Vagina (tissue), 2 donors: ENCODE results near the gene SNX27. TPM values are rescaled to one million over a fixed set of nuclear protein-coding genes. Genes with fewer than 3 reads are reported as not detected.

Experiments used
- DNase-seq, 2 donors: peaks; one replicate each; pipeline ENCODE4 v3.0.0-alpha.2; 2017; ENCODE audit errors: extremely low spot score in 2 of 2
- H3K27ac ChIP-seq: fragments of 200-600 bp; sonication (generic); one replicate; pipeline ENCODE4 v1.5.1; 2019
- H3K27me3 ChIP-seq: fragments of 200-600 bp; sonication (generic); one replicate; pipeline ENCODE4 v1.5.1; 2019
- H3K36me3 ChIP-seq, 2 donors: fragments of 200-600 bp; sonication (generic); one replicate each; pipeline ENCODE4 v1.5.1; 2017 to 2019
- H3K4me1 ChIP-seq: fragments of 200-600 bp; sonication (generic); one replicate; pipeline ENCODE4 v1.5.1; 2019
- H3K4me3 ChIP-seq, 2 donors: fragments of 200-600 bp; sonication (generic); 1 replicate in 1 of 2; 2 replicates in 1 of 2; pipeline ENCODE4 v1.5.1; 2016 to 2019
- H3K9me3 ChIP-seq: fragments of 200-600 bp; sonication (generic); one replicate; pipeline ENCODE4 v1.5.1; 2019
- POLR2A ChIP-seq, 2 donors: fragments of 450-650 bp; IDR thresholded peaks; one replicate each; pipeline ENCODE4 v1.6.1; 2017; ENCODE audit warnings: antibody characterized with exemption in 2 of 2, mild to moderate bottlenecking in 2 of 2, moderate library complexity in 2 of 2
- POLR2AphosphoS5 ChIP-seq, 2 donors: sonication (generic); formaldehyde crosslinking; IDR thresholded peaks; one replicate each; pipeline ENCODE4 v1.9.0; 2017; ENCODE audit warnings: antibody characterized with exemption in 2 of 2, mild to moderate bottlenecking in 2 of 2, low read depth in 1 of 2; ENCODE audit not compliant: insufficient read depth in 1 of 2
- intact Hi-C: fragments of 100-400 bp; cut with DNase I; formaldehyde crosslinking; loops from one replicate; pipeline ENCODE4 v1.15.1; 2023
- total RNA-seq: library from RNA; depleted of rRNA; stranded (reverse); fragments of >200 nt; gene quantifications from one replicate; pipeline ENCODE4 v1.2.3, GENCODE V29; 2016
- TF ChIP-seq, protein P1 (sequence below), 3 experiments: fragments of 450-650 bp in 2 of 3; fragments of 200-600 bp in 1 of 3; sonication (generic) in 1 of 3; IDR thresholded peaks; one replicate each; pipeline ENCODE4 v1.5.1; 2017 to 2019; ENCODE audit warnings: antibody characterized with exemption in 3 of 3, mild to moderate bottlenecking in 2 of 3, moderate library complexity in 2 of 3

Gene SNX27
- total RNA-seq, 1 donor from 2014 or later, result 50.6 TPM

DNA sequence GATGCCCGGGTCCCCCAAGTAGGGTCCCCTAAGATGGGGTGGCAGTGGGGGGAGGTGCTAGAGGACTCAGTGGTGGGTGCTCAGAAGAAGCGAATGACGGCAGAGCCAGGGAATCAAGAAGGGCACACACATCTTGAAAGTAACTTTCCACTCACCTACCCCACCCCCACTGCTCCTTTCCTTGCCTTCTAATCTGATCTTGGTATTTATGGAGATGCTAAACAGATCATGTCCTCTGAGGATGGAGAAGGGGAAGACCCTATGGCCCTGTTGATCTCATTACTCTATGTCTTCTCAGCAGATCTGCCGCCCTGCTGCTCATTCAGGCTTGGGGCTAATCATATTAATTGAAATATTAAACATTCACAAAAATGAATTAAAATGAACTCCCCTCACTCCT is 106.8 kb downstream of the SNX27 start:
- no peak for DNase-seq
- H3K9me3 ChIP-seq, result no peaks in the 10 kb centered on the region
- no peak overlapping the region for H3K27ac ChIP-seq
- no peaks in the 10 kb centered on the region for H3K27me3 ChIP-seq
- TF ChIP-seq, protein P1, sequence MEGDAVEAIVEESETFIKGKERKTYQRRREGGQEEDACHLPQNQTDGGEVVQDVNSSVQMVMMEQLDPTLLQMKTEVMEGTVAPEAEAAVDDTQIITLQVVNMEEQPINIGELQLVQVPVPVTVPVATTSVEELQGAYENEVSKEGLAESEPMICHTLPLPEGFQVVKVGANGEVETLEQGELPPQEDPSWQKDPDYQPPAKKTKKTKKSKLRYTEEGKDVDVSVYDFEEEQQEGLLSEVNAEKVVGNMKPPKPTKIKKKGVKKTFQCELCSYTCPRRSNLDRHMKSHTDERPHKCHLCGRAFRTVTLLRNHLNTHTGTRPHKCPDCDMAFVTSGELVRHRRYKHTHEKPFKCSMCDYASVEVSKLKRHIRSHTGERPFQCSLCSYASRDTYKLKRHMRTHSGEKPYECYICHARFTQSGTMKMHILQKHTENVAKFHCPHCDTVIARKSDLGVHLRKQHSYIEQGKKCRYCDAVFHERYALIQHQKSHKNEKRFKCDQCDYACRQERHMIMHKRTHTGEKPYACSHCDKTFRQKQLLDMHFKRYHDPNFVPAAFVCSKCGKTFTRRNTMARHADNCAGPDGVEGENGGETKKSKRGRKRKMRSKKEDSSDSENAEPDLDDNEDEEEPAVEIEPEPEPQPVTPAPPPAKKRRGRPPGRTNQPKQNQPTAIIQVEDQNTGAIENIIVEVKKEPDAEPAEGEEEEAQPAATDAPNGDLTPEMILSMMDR (IDR thresholded peaks at IDR 0.05), result no peak
- TF ChIP-seq POLR2AphosphoS5 (IDR thresholded peaks at IDR 0.05; ENCODE audit: insufficient read depth in 1 of 2, low read depth in 1 of 2) (no peak), POLR2A (IDR thresholded peaks at IDR 0.05) (no peak)
- H3K4me1 ChIP-seq, result peaks cover 33% of the 10 kb centered on the region
- no peaks in the 10 kb centered on the region for H3K36me3 ChIP-seq
- no peak overlapping the region for H3K4me3 ChIP-seq
- intact Hi-C loops, result no loop called here

DNA sequence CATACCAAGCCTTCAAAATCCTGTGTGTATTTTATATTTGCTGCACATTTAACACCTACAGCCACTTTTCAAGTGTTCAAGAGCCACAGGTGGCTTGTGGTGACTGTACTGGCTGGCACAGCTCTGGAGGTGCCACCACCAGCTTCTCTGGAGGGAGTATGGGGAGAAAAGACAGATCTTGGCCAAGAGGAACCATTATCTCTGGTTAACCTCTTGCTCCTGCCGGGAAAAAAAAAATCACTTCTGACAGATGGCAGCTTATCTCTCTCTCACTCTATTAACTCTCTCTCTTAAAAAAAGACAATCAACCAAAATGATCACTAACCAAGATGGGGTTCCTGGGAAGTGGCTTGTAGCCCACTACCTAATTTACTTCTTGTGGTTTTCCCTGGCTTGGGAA is 108.3 kb downstream of the SNX27 start:
- intact Hi-C loops, result no loop called here
- H3K4me1 ChIP-seq, result peaks cover 33% of the 10 kb centered on the region
- peak overlapping the region; percentile 58 for H3K27ac ChIP-seq
- H3K4me3 ChIP-seq, result peak overlapping the region; percentile 46 to 54
- no peak for DNase-seq
- H3K9me3 ChIP-seq, result no peaks in the 10 kb centered on the region
- TF ChIP-seq POLR2AphosphoS5 (IDR thresholded peaks at IDR 0.05; ENCODE audit: insufficient read depth in 1 of 2, low read depth in 1 of 2) (no peak), POLR2A (IDR thresholded peaks at IDR 0.05) (no peak)
- TF ChIP-seq, protein P1 (IDR thresholded peaks at IDR 0.05), result no peak
- H3K36me3 ChIP-seq, result no peaks in the 10 kb centered on the region
- no peaks in the 10 kb centered on the region for H3K27me3 ChIP-seq

GRCh38 chr1:151720554-151720953 is 108.7 kb downstream of the SNX27 start:
- intact Hi-C loops, result no loop called here
- H3K9me3 ChIP-seq, result no peaks in the 10 kb centered on the region
- H3K4me3 ChIP-seq, result peak overlapping the region; percentile 46 to 54
- no peak for DNase-seq
- H3K4me1 ChIP-seq, result peaks cover 33% of the 10 kb centered on the region
- TF ChIP-seq POLR2A (IDR thresholded peaks at IDR 0.05), result no peak
- TF ChIP-seq, protein P1 (IDR thresholded peaks at IDR 0.05), result no peak
- no peak for TF ChIP-seq POLR2AphosphoS5 (IDR thresholded peaks at IDR 0.05; ENCODE audit: insufficient read depth in 1 of 2, low read depth in 1 of 2)
- no peaks in the 10 kb centered on the region for H3K36me3 ChIP-seq
- H3K27me3 ChIP-seq, result no peaks in the 10 kb centered on the region
- H3K27ac ChIP-seq, result peak overlapping the region; percentile 58

DNA sequence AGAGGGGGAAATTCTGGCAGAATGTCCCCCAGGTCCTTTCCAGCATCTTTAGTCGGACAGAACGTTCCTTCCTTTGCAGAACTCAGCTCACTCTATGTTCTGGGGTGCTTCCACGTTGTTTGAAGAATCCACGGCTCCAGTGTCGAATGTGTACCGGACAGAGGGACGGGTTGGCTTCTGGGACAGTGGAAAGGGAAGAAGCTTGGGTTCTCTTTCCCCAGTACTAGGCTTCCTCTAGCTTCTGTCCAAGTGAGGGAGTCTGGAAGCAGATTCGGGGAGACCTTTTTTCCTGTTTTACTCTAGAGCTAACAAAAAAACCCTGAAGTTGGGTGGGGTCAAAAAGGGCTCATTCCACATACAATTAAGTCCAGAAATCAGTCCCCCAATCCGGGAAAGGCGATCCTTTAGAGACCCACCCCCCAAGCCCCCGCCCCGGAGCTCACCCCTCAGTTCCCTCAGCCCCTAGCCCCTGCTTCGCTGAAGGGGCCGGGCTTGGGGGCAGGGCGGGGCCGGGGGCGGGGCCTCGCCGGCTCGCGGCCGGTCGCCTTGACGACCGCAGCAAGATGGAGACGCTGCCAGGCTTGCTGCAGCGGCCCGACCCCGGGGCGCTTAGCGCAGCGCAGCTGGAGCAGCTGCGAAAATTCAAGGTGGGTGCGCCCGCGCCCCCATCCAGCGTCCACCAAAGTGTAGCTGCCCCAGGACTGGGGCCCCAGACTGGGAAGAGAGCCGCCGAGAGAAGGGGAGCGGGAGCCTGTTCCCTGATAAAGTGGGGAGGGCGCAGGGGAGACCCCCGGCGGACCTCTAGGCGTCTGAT is 109.3 kb downstream of the SNX27 start, which contains the start of gene RIIAD1:
RIIAD1 (plus strand) TSS at position 549 of the 814 bp plus-strand sequence; CDS start at position 564, 15 bp downstream.
- no peak for DNase-seq
- peak within 1 kb of the TSS; percentile 46 to 54 for H3K4me3 ChIP-seq
- TF ChIP-seq POLR2A (IDR thresholded peaks at IDR 0.05) (no peak), POLR2AphosphoS5 (IDR thresholded peaks at IDR 0.05; ENCODE audit: insufficient read depth in 1 of 2, low read depth in 1 of 2) (no peak)
- TF ChIP-seq, protein P1 (IDR thresholded peaks at IDR 0.05), result no peak
- intact Hi-C loops, result no loop called here
- H3K36me3 ChIP-seq, result no peaks in the 10 kb centered on the region
- no peaks in the 10 kb centered on the region for H3K27me3 ChIP-seq
- no peaks in the 10 kb centered on the region for H3K9me3 ChIP-seq
- peak within 1 kb of the TSS; percentile 58 for H3K27ac ChIP-seq
- H3K4me1 ChIP-seq, result peaks cover 33% of the 10 kb centered on the region
